ENCODE data around the gene EPG5. TPM values are rescaled to one million over a fixed set of nuclear protein-coding genes. Genes with fewer than 3 reads are reported as not detected.
"Not testable (repeated sequence)": the region's sequence is repeated elsewhere in the genome, so short reads cannot be mapped to it uniquely, and the experiment has no call there.

EPG5 gene
- total RNA-seq, 4 donors from 2014 or later, result 39.1 to 105 (median 59.0) TPM

DNA sequence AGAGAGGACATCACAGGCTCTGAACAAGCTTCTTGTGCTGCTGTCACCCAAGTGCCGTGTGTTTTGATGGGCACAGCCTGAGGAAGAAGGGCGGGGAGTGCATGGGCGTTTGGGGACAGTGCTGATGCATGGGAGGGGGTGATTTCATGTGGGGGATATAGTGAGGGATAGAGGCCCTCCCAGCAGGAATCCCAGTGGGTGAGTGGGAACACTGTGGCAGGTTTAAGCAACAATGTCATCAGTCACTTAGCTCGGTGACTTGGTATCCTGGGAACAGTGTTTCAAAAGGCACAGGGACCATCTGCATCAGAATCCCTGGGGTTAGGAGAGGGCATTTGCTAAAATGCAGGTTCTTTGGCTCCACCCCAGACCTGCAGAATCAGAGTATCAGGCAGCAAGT, 141.0 kb downstream of the EPG5 start:
- intact Hi-C loops (cut with DNase I), result no loop called here
- H3K27me3 ChIP-seq, result no peaks in the 10 kb centered on the region
- H3K36me3 ChIP-seq, result no peaks in the 10 kb centered on the region
- no peaks in the 10 kb centered on the region for H3K9me3 ChIP-seq
- H3K27ac ChIP-seq, result no peak overlapping the region
- TF ChIP-seq, protein P1, sequence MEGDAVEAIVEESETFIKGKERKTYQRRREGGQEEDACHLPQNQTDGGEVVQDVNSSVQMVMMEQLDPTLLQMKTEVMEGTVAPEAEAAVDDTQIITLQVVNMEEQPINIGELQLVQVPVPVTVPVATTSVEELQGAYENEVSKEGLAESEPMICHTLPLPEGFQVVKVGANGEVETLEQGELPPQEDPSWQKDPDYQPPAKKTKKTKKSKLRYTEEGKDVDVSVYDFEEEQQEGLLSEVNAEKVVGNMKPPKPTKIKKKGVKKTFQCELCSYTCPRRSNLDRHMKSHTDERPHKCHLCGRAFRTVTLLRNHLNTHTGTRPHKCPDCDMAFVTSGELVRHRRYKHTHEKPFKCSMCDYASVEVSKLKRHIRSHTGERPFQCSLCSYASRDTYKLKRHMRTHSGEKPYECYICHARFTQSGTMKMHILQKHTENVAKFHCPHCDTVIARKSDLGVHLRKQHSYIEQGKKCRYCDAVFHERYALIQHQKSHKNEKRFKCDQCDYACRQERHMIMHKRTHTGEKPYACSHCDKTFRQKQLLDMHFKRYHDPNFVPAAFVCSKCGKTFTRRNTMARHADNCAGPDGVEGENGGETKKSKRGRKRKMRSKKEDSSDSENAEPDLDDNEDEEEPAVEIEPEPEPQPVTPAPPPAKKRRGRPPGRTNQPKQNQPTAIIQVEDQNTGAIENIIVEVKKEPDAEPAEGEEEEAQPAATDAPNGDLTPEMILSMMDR (IDR thresholded peaks at IDR 0.05), result no peak
- no peak for TF ChIP-seq POLR2A (IDR thresholded peaks at IDR 0.05)
- H3K4me1 ChIP-seq, result peaks cover 10 to 18% of the 10 kb centered on the region in 2 donors
- no peak for DNase-seq
- H3K4me3 ChIP-seq (replicated peaks in 1 of 3), result no peak overlapping the region
- WGBS, 2 donors, result 84 to 90% methylated on average over 4 of the region's 4 CpGs

DNA sequence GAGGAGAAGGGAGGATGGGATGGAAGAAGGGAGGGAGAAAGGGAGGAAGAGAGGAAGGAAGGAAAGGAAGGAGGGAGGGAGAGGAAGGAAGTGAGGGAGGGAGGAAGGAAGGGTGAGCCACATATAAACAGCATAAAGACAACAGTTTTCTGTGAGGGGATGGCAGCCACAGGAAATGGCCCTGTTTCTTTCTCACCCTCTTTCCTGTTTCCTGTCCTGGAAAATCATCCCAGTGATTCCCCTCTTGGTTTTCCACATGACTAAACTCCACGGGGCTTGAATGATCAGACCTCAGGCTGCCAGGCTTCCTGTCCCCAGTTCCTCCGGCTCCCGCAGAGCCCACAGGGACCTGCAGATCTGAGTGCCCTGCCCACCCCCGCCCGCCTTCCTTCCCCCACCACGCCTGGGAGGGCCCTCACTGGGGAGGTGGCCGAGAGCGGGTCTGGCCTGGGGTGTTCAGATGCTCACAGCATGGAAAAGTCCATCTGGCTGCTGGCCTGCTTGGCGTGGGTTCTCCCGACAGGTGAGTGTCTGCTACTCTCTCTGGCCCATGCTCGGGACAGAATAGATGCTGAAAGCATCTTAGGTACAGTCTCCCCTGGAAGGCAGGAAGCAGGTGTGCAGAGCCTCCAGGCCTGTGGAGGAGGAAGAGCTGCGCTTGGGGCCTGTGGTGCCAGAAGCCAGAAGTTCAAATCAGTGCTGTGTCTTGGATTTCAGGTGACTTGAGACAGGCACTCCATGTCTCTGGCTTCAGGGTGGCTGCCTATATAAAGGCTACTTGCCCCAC, 141.7 kb downstream of the EPG5 start, which contains the start of gene SIGLEC15:
Gene SIGLEC15, plus strand, starts transcription at position 418 of the 787 bp plus-strand sequence. Its CDS starts 54 bp downstream, at position 472.
- H3K27ac ChIP-seq, result no peak within 1 kb of the TSS
- no peak for DNase-seq
- no peaks in the 10 kb centered on the region for H3K27me3 ChIP-seq
- no peak within 1 kb of the TSS for H3K4me3 ChIP-seq (replicated peaks in 1 of 3)
- H3K9me3 ChIP-seq, result no peaks in the 10 kb centered on the region
- TF ChIP-seq, protein P1 (IDR thresholded peaks at IDR 0.05), result no peak
- no peak for TF ChIP-seq POLR2A (IDR thresholded peaks at IDR 0.05)
- peaks cover 10 to 18% of the 10 kb centered on the region in 2 donors for H3K4me1 ChIP-seq
- no peaks in the 10 kb centered on the region for H3K36me3 ChIP-seq
- 42 to 50% methylated on average over 8 to 12 of the region's 12 CpGs for WGBS, 2 donors
- intact Hi-C loops (cut with DNase I), result no loop called here

DNA sequence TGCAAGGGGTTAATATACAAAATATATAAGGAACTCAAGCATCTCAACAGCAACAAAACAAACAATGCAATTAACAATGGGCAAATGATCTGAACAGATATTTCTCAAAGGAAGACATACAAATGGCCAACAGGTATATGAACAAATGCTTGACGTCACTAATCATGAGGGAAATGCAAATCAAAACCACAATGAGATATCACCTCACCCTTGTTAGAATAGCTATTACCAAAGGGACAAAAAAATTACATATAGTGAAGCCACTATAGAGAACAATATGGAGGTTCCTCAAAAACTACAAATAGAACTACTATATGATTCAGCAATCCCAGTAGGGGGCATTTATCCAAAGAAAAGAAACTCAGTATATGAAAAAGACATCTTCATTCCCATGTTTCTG, 145.4 kb downstream of the EPG5 start:
- intact Hi-C loops (cut with DNase I), result no loop called here
- no peak overlapping the region for H3K27ac ChIP-seq
- H3K9me3 ChIP-seq, result no peaks in the 10 kb centered on the region
- WGBS, 2 donors, result 83 to 87% methylated on average over 1 of the region's 1 CpG
- no peak for DNase-seq
- H3K36me3 ChIP-seq, result no peaks in the 10 kb centered on the region
- H3K27me3 ChIP-seq, result no peaks in the 10 kb centered on the region
- no peak overlapping the region for H3K4me3 ChIP-seq (replicated peaks in 1 of 3)
- no peak for TF ChIP-seq POLR2A (IDR thresholded peaks at IDR 0.05)
- TF ChIP-seq, protein P1 (IDR thresholded peaks at IDR 0.05), result no peak
- peaks cover 0 to 4% of the 10 kb centered on the region in 2 donors for H3K4me1 ChIP-seq

DNA sequence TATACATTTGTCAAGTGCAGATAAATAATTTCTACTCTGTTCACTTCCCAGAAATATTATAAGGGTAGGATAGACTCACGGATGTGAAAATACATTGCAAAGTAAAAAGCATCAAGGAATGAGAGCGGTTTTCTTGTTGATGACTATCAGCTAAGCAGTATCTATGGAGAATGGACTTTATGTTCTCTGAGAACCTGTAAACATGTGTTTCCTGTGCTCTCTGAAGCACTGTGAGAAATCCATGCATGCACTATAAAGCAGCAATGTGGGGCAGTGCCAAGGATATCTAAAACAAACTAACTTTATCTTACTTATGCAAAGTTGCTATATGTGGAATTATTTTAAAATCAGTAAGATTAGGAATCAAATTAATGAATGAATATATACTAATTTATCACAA, 146.1 kb downstream of the EPG5 start:
- intact Hi-C loops (cut with DNase I), result no loop called here
- WGBS, 2 donors, result 95 to 96% methylated on average over 2 of the region's 2 CpGs
- Histone ChIP-seq H3K36me3 (no peaks in the 10 kb centered on the region), H3K4me1 (peaks cover 0 to 4% of the 10 kb centered on the region in 2 donors), H3K27me3 (no peaks in the 10 kb centered on the region), H3K9me3 (no peaks in the 10 kb centered on the region), H3K27ac (no peak overlapping the region), H3K4me3 (replicated peaks in 1 of 3) (no peak overlapping the region)
- no peak for DNase-seq
- no peak for TF ChIP-seq POLR2A (IDR thresholded peaks at IDR 0.05)
- TF ChIP-seq, protein P1 (IDR thresholded peaks at IDR 0.05), result no peak

DNA sequence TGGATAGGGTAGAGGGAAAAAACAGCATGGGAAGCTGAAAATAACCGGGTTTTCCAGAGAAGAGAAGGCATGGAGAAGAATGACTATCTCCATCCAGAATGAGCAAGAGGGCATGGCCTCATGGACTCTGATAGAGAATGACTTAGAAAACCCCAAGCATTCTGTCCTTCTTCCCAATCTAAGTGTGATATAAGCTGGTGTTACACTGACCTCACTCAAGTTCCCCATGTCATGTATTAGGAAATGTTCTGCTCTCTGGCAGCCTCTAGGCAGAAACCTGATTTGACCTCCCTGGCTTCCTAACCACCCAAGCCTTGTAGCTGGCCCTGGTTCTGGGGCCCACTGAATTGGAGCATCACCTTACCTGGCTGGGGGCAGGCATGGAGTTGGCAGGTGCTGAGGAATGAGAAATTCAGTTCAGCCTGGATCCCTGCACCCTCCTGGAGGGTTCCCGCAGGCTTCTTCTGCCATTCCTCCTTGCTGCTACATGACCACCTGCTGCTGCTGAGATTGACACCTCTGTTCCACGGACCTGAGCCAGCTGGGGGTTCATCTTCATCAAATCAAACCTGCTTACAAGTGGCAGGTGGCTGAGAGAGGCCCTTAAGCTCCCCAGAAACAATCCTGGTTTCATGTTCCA, 146.9 kb downstream of the EPG5 start:
- no peaks in the 10 kb centered on the region for H3K4me1 ChIP-seq
- no peak overlapping the region for H3K27ac ChIP-seq
- H3K36me3 ChIP-seq, result no peaks in the 10 kb centered on the region
- TF ChIP-seq POLR2A (IDR thresholded peaks at IDR 0.05), result no peak
- TF ChIP-seq, protein P1 (IDR thresholded peaks at IDR 0.05), result no peak
- H3K4me3 ChIP-seq (replicated peaks in 1 of 3), result no peak overlapping the region
- DNase-seq, result no peak
- no peaks in the 10 kb centered on the region for H3K27me3 ChIP-seq
- 61 to 69% methylated on average over 3 of the region's 3 CpGs for WGBS, 2 donors
- H3K9me3 ChIP-seq, result no peaks in the 10 kb centered on the region
- intact Hi-C loops (cut with DNase I), result no loop called here

DNA sequence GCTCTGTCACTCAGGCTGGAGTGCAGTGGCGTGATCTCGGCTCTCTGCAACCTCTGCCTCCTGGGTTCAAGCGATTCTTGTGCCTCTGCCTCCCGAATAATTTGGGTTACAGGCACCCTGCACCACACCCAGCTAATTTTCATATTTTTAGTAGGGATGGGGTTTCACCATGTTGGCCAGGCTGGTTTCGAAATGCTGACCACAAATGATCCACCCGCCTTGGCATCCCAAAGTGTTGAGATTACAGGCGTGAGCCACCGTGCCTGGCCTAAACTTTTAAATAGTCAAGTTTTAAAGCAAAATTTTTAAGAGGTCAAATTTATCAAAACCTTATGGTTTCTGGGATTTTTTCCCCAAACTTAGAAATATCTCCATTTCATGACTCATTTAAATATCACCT, 148.4 kb downstream of the EPG5 start:
- intact Hi-C loops (cut with DNase I); H3K36me3 ChIP-seq: not testable (repeated sequence)
- 88 to 91% methylated on average over 8 of the region's 8 CpGs for WGBS, 2 donors

More for the DNA sequence above, 148.4 kb downstream of the EPG5 start:
- not testable (repeated sequence) for H3K27me3 ChIP-seq; H3K4me1 ChIP-seq; H3K27ac ChIP-seq; DNase-seq; H3K9me3 ChIP-seq; H3K4me3 ChIP-seq (replicated peaks in 1 of 3)
